Pancreas (tissue), 10 donors: ENCODE results near the gene TSHZ1. TPM values are rescaled to one million over a fixed set of nuclear protein-coding genes. Genes with fewer than 3 reads are reported as not detected.

Experiments
- ATAC-seq, 4 donors: fragments of 200-7000 bp; cut with Tn5 transposase; one replicate each; pipeline versions ENCODE4 v1.8.0 to v1.9.1; 2020; ENCODE audit warnings: mild to moderate bottlenecking in 4 of 4, moderate library complexity in 4 of 4
- DNase-seq, 6 donors: peaks; one replicate each; pipeline ENCODE4 v3.0.0-alpha.2; 2020
- FAIRE-seq: peaks from 2 replicates; lab custom pipeline; 2012; peaks lifted over from hg19 to GRCh38; lab: Jason Lieb, UNC
- H3K27ac ChIP-seq, 4 donors: fragments of 200-600 bp; sonication (generic); 1 replicate in 3 of 4; 2 replicates in 1 of 4; pipeline versions ENCODE4 v1.5.0 to v1.8.0; 2020
- H3K27me3 ChIP-seq, 4 donors: fragments of 200-600 bp; one replicate each; pipeline ENCODE4 v1.8.0; 2021
- H3K36me3 ChIP-seq, 3 donors: fragments of 200-600 bp; sonication (generic) in 1 of 3; one replicate each; pipeline versions ENCODE4 v1.5.0 to v1.8.0; 2020 to 2021
- H3K4me1 ChIP-seq, 3 donors: fragments of 200-600 bp; one replicate each; pipeline ENCODE4 v1.8.0; 2021
- H3K4me3 ChIP-seq, 4 donors: fragments of 200-600 bp; sonication (generic) in 2 of 4; one replicate each; pipeline versions ENCODE4 v1.5.0 to v1.8.0; 2020 to 2021
- H3K9me3 ChIP-seq, 4 donors: fragments of 200-600 bp; one replicate each; pipeline ENCODE4 v1.8.0; 2021
- CTCF ChIP-seq, 4 donors: fragments of 200-600 bp; sonication (generic) in 3 of 4; IDR thresholded peaks; one replicate each; pipeline versions ENCODE4 v1.5.0 to v1.8.0; 2021; ENCODE audit warnings: antibody characterized with exemption in 4 of 4
- WGBS, 2 donors: extraction: QIAGEN DNeasy Blood & Tissue Kit; methylation state at CpG; one replicate each; pipeline ENCODE4 v1.1.7; 2013; 5-methylcytosine and 5-hydroxymethylcytosine counted together
- intact Hi-C, 3 donors: fragments of 100-400 bp; cut with DNase I; formaldehyde crosslinking; loops; one replicate each; pipeline versions ENCODE4 v1.11.1 to v1.14.2; 2022
- polyA plus RNA-seq, 2 donors: library from polyadenylated mRNA; stranded (reverse); fragments of 200-250 nt; gene quantifications; one replicate each; pipeline ENCODE4 v1.2.3, GENCODE V29; 2013
- total RNA-seq, 6 donors: library from RNA; stranded (reverse); fragmentation: NEBNext Ultra II Directional in 4 of 6; extraction: Animal tissue kit (Norgen Biotek cat#: 25700) in 4 of 6; gene quantifications; one replicate each; pipeline versions ENCODE4 v1.2.1 to v1.2.4, GENCODE V29; 2021 to 2023
- donor health status: healthy with polysubstance abuse.
- donor health status: DM: no; HTN: no; CAD: no; lungs with moderate emphysema.
- donor health status: DM: no; HTN: no; CAD: no.
- donor health status: control.
- donor health status: control.
- donor health status: Bipolar disorder and iron deficiency.
- donor health status: DM: yes; HTN: yes; CAD: no.
- donor health status: DM: no; HTN: no; CAD: no.
- donor health status: DM: no; HTN: no; CAD: no.
- donor health status: DM: yes; HTN: yes; CAD: no.

Gene TSHZ1
- total and polyA plus RNA-seq, 8 donors: 4.7 to 13.6 (median 7.6) TPM

DNA sequence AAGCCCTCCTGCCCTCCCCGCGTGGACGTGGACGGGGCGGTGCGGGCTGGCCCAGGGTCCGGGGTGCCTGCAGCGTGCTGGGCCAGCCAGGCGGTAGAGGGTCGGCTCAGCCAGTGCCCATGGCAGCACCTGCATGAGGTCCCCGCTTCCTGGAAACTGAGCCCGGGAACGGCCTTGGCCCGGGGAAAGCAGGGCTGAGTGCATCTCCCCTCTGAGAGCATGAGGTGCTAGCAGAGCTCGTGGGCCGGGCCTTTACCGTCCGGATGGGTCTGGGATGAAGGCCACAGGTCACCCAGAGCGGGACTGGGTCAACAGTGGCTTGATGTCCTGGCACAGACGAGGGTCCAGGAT lies 39.8 kb downstream of the TSHZ1 start:
- H3K4me3 ChIP-seq: no peak overlapping the region
- intact Hi-C loops: no loop called here
- no peaks in the 10 kb centered on the region for H3K27me3 ChIP-seq
- ATAC-seq (no peak), FAIRE-seq (no peak), DNase-seq (peak in 1 of 6 donors; percentile 69)
- H3K9me3 ChIP-seq: no peaks in the 10 kb centered on the region
- WGBS, 2 donors: 94 to 95% methylated on average over 18 to 20 of the region's 20 CpGs
- H3K27ac ChIP-seq: no peak overlapping the region
- H3K36me3 ChIP-seq: no peaks in the 10 kb centered on the region
- H3K4me1 ChIP-seq: peaks cover under 1 to 25% (median 6%) of the 10 kb centered on the region in 3 donors
- TF ChIP-seq CTCF (IDR thresholded peaks at IDR 0.05): no peak

DNA sequence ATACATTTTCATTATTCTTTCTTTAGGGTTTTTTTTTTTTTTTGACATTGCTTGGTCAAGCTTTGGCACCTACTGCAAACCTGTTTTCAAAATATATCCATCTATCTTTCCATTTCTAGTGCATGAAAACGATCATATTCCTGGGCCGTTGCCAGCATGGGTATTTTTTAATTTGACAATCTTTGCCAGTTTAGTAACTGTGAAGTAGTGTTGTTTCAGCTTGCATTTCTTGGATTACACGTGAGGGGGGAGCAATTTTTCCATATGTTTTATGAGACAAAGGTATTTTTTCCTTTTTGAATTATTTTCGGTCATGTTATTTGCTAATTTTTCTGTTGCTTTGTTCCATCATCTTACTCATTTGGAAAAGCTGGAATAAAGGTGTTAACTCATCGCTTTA lies 40.9 kb downstream of the TSHZ1 start:
- FAIRE-seq (no peak), ATAC-seq (no peak), DNase-seq (no peak)
- 65 to 67% methylated on average over 5 of the region's 5 CpGs for WGBS, 2 donors
- no peak for TF ChIP-seq CTCF (IDR thresholded peaks at IDR 0.05)
- no peaks in the 10 kb centered on the region for H3K36me3 ChIP-seq
- H3K4me3 ChIP-seq: no peak overlapping the region
- no peak overlapping the region for H3K27ac ChIP-seq
- no peaks in the 10 kb centered on the region for H3K27me3 ChIP-seq
- intact Hi-C loops: no loop called here
- H3K4me1 ChIP-seq: peaks cover 4 to 25% (median 6%) of the 10 kb centered on the region in 3 donors
- H3K9me3 ChIP-seq: no peaks in the 10 kb centered on the region

DNA sequence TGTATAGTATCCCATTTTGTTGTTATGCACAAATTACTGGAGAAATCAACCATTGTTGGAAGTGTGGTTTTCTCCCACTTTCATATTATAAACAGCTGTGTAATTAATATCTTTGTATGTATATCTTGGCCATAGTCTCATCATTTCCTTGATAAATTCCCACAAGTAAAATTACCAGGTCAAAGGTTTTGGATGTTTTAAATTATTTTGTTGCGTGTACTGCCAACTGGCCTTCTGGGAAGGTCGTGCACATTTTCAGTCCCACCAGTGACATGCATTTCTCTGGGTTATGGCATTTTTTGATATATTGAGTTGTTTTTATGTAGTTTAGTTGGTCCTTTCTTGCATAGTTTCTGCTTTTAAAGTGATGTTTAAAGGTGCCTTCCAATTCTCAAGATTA lies 41.5 kb downstream of the TSHZ1 start:
- Histone ChIP-seq H3K4me3 (no peak overlapping the region), H3K27me3 (no peaks in the 10 kb centered on the region), H3K4me1 (peaks cover 4 to 22% (median 6%) of the 10 kb centered on the region in 3 donors), H3K36me3 (no peaks in the 10 kb centered on the region), H3K27ac (no peak overlapping the region), H3K9me3 (no peaks in the 10 kb centered on the region)
- no peak for TF ChIP-seq CTCF (IDR thresholded peaks at IDR 0.05)
- DNase-seq (no peak), FAIRE-seq (no peak), ATAC-seq (no peak)
- intact Hi-C loops: no loop called here
- WGBS, 2 donors: 68 to 69% methylated on average over 2 of the region's 2 CpGs

GRCh38 chr18:75253043-75253442 lies 42.4 kb downstream of the TSHZ1 start:
- no peak for DNase-seq
- Histone ChIP-seq H3K4me3 (no peak overlapping the region), H3K4me1 (peaks cover 4 to 25% (median 6%) of the 10 kb centered on the region in 3 donors), H3K27me3 (no peaks in the 10 kb centered on the region), H3K36me3 (no peaks in the 10 kb centered on the region), H3K27ac (no peak overlapping the region), H3K9me3 (no peaks in the 10 kb centered on the region)
- intact Hi-C loops: no loop called here
- FAIRE-seq: no peak
- WGBS, 2 donors: 49 to 70% methylated on average over 1 of the region's 1 CpG
- no peak for ATAC-seq
- TF ChIP-seq CTCF (IDR thresholded peaks at IDR 0.05): no peak

DNA sequence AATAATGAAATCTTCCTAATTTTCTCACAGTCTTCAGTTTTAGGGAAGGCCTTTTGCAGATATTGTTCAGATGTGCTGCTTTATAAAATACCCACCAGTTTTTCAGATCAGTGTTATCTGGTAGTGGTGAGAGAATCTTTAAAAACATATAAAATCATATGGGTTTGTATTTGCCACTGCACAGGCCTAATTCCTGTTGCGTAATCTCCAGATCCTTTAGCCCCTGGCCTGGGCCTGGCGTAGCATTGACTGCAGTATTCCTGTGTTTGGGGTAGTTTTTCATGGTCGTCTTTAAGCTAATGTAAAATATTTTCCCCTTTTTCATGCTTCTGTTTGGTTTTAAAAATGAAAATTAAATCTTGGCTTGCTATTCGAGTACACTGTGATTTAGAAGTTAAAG lies 43.2 kb downstream of the TSHZ1 start:
- Histone ChIP-seq H3K4me1 (peaks cover 0 to 21% (median 4%) of the 10 kb centered on the region in 3 donors), H3K27me3 (no peaks in the 10 kb centered on the region), H3K4me3 (no peak overlapping the region), H3K9me3 (no peaks in the 10 kb centered on the region), H3K27ac (no peak overlapping the region), H3K36me3 (no peaks in the 10 kb centered on the region)
- no peak for TF ChIP-seq CTCF (IDR thresholded peaks at IDR 0.05)
- 77 to 85% methylated on average over 4 of the region's 4 CpGs for WGBS, 2 donors
- DNase-seq: no peak
- peak in 2 of 4 donors; percentile 35 to 38 for ATAC-seq
- intact Hi-C loops: no loop called here
- no peak for FAIRE-seq
